SK-N-MC (cell line): ENCODE data around the gene HOXC9.

ENCODE experiments used
- EZH2 ChIP-seq: fragments of 200-600 bp; sonication (generic); IDR thresholded peaks from one replicate; pipeline ENCODE4 v1.6.1; 2017; ENCODE audit warnings: antibody characterized with exemption
- POLR2AphosphoS5 ChIP-seq: IDR thresholded peaks from 2 replicates; pipeline ENCODE4 v1.6.1; 2012; ENCODE audit warnings: mild to moderate bottlenecking, low read depth, low read length, borderline replicate concordance

GRCh38 chr12:54035568-54036264 lies 35.8 kb downstream of the HOXC9 start:
- no peak for TF ChIP-seq POLR2AphosphoS5
- TF ChIP-seq EZH2 = no peak
